Skin epidermis (tissue), 12 donors: ENCODE results near the gene NUP210L.

Experiments used
- H3K27ac ChIP-seq, 21 experiments: fragments of 200-600 bp; sonication (generic) in 11 of 21; one replicate each; pipeline ENCODE4 v1.5.0; 2020; ENCODE audit warnings: mild to moderate bottlenecking in 3 of 21, inconsistent platforms in 2 of 21, moderate library complexity in 2 of 21
- H3K4me3 ChIP-seq, 7 experiments: fragments of 200-600 bp; sonication (generic) in 2 of 7; one replicate each; pipeline ENCODE4 v1.5.0; 2020; ENCODE audit warnings: inconsistent platforms in 2 of 7, mild to moderate bottlenecking in 2 of 7, moderate library complexity in 1 of 7

The NUP210L gene

GRCh38 chr1:153976819-153977249 lies 178.0 kb downstream of the NUP210L start:
- H3K27ac ChIP-seq = peak overlapping the region; percentile 86 to 99 (median 95)
- H3K4me3 ChIP-seq = peak overlapping the region; percentile 63 to 99 (median 91)

DNA sequence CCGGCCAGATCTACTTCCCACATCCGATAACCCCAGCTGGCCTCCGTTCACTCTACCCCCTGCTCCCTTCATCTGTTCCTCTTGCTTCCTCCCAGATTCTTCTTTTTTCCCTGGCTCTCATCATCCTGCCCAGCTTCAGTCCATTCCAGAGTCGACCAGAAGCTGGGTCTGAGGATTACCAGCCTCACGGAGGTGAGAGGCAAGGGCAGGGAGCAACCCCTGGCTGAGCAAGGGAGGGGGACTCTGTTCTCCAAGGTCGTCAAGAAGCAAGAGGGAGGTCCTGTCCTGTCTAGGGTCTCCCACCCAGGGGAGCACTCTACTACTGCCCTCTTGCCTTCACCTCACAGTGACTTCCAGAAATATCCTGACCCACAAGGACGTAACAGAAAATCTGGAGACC lies 181.3 kb downstream of the NUP210L start:
- peak overlapping the region in 1 of 21 experiments; percentile 5 for H3K27ac ChIP-seq
- no peak overlapping the region for H3K4me3 ChIP-seq

DNA sequence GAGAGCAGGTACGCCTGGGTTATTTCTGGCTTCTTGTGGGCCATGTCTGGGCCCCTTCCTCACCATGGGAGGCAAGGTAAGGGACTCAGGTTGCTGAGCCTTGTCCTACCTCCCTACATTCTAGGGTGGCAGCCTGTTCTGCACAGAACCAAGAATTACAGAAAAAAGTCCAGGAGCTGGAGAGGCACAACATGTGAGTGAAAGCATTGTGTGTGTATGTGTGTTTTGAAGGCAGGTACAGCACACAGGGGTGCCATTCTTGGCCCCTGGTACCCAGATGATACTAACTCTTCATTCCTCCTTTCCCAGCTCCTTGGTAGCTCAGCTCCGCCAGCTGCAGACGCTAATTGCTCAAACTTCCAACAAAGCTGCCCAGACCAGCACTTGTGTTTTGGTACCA lies 181.8 kb downstream of the NUP210L start:
- Histone ChIP-seq H3K4me3 (no peak overlapping the region), H3K27ac (peak overlapping the region in 1 of 21 experiments; percentile 5)

- no peak overlapping the region for H3K27ac ChIP-seq
Observed at GRCh38 chr1:153970346-153970745, 184.5 kb downstream of the NUP210L start.

DNA sequence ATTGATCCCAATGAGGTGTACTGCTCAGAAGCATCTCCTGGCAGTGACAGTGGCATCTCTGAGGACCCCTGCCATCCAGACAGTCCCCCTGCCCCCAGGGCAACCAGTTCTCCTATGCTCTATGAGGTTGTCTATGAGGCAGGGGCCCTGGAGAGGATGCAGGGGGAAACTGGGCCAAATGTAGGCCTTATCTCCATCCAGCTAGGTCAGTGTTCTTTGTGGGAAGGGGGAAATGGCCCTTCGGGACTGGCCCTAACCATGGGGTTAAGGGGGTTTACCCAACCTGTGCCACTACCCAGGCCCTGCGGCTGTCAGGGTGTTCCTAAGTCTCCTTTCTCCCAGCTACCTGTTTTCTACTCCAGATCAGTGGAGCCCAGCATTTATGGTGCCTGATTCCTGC lies 185.9 kb downstream of the NUP210L start:
- no peak overlapping the region for H3K4me3 ChIP-seq
- H3K27ac ChIP-seq = peak overlapping the region in 4 of 21 experiments; percentile 1 to 89 (median 28)

More at GRCh38 chr1:153970346-153970745, 184.5 kb downstream of the NUP210L start:
- no peak overlapping the region for H3K4me3 ChIP-seq

GRCh38 chr1:153968408-153968807 lies 186.5 kb downstream of the NUP210L start:
- peak overlapping the region in 16 of 21 experiments; percentile 29 to 94 (median 86) for H3K27ac ChIP-seq

GRCh38 chr1:153968000-153968363 lies 186.9 kb downstream of the NUP210L start:
- Histone ChIP-seq H3K27ac (peak overlapping the region in 20 of 21 experiments; percentile 74 to 94 (median 85)), H3K4me3 (peak overlapping the region; percentile 53 to 67 (median 62))

More at GRCh38 chr1:153968408-153968807, 186.5 kb downstream of the NUP210L start:
- peak overlapping the region; percentile 53 to 67 (median 62) for H3K4me3 ChIP-seq

DNA sequence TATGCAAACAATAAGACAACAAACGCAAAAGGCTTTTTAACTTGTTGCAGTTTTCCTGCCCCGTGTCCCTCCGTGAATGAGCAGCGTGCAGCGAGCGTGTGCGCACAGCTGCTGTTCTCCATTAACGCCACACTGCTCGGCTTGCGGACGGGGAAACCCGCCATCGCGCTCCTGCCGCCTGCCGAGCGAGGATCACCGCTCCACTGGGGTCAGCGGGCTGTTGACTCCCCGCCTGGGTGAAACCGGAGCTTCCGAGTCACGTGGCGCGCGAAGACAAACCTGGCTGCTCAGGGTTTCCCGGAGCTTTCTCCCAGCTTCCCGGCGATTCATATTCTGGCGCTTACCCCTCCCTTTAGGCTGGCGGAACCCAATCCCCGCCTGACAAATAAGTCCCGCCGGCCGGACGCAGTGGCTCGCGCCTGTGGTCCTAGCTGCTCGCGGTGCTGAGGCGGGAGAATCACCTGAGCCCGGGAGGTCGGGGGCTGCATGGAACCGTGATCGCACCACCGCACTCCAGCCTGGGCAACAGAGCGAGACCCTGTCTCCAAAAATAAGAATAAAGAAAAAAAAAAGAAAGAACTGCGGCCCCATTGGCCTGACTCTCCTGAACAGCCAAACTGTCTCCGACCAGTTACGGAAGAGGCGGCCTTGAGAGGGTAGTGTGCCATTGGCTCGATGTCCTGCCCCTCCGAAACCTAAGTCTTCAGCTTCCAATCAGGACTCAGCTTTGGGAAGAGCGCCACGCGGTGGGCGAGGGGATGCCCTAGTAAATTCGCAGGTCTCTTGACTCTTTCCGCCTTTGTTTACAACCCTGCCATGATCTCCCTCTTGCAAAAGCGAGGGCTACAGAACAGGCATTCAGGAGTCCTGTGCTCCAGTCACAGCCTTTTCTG lies 187.5 kb downstream of the NUP210L start, which contains the start of gene CREB3L4:
Gene CREB3L4 (plus strand): TSS at position 796 of the 893 bp plus-strand sequence. CDS start 624 bp downstream, outside the sequence.
- peak within 1 kb of the TSS in 20 of 21 experiments; percentile 74 to 94 (median 85) for H3K27ac ChIP-seq
- peak within 1 kb of the TSS; percentile 53 to 67 (median 62) for H3K4me3 ChIP-seq

GRCh38 chr1:153963850-153964331 lies 191.0 kb downstream of the NUP210L start:
- Histone ChIP-seq H3K4me3 (peak overlapping the region; percentile 47 to 83 (median 66)), H3K27ac (peak overlapping the region in 20 of 21 experiments; percentile 85 to 98 (median 94))

DNA sequence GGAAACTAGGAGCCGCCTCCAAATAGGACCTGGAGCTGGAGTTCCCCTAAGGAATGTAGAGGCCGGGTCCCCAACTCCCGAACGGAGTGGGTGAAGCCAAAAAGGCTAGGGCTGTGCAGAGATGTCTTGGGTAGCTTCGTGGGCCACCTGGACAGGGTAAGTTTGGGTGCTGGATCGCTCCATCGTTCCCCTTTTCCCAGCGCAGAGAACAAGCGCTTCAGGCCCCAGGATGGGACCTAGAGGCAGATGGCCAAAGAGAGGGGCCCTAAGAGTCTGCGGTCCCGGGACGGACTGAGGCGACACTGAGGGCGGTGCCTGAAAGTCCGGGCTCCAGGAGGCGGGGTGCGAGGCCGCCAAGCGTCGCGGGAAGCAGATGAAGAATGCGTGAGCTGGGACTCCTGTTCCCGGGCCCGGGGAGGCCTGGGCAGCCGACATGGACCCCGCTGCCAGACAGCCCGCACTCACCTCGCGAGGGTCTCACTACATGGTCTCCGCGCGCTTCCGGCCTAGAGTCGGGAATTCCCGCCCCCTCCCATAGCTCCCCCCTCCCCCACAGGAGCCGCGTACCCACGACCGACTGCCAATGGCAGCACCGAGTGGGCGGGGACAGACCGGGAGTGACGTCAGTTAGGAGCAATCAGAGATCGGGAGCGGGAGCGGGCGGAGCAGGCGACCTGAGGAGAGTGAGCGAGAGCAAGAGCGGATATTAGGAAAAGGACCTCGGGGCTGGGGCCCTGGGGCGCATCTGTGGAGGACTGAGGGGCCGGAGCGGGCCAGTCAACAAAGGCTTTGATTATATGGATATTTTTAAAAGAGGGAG lies 191.6 kb downstream of the NUP210L start, which contains the start of gene SLC39A1:
Gene SLC39A1 (minus strand): TSS at position 508 of the 820 bp plus-strand sequence. CDS start 822 bp downstream, outside the sequence.
- Histone ChIP-seq H3K27ac (peak within 1 kb of the TSS; percentile 41 to 98 (median 94)), H3K4me3 (peak within 1 kb of the TSS; percentile 47 to 83 (median 66))

GRCh38 chr1:153962088-153963029 lies 192.5 kb downstream of the NUP210L start:
- Histone ChIP-seq H3K27ac (peak overlapping the region; percentile 41 to 98 (median 94)), H3K4me3 (peak overlapping the region; percentile 47 to 83 (median 66))

GRCh38 chr1:153961421-153961820 lies 193.5 kb downstream of the NUP210L start:
- peak overlapping the region in 3 of 7 experiments; percentile 60 to 66 (median 66) for H3K4me3 ChIP-seq
- peak overlapping the region in 17 of 21 experiments; percentile 14 to 98 (median 95) for H3K27ac ChIP-seq

- no peak overlapping the region for H3K4me3 ChIP-seq
- H3K27ac ChIP-seq = peak overlapping the region in 4 of 21 experiments; percentile 6 to 96 (median 38)
Observed at GRCh38 chr1:153960206-153960605, 194.7 kb downstream of the NUP210L start.

DNA sequence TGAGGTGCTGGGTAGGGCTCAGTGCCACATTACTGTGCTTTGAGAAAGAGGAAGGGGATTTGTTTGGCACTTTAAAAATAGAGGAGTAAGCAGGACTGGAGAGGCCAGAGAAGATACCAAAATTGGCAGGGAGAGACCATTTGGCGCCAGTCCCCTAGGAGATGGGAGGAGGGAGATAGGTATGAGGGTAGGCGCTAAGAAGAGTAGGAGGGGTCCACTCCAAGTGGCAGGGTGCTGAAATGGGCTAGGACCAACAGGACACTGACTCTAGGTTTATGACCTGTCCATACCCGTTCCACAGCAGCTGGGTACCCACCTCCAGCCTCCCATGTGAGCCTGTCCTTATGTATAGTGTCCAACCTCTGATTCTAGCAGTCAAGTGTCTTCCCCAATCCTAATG lies 195.4 kb downstream of the NUP210L start:
- Histone ChIP-seq H3K27ac (peak overlapping the region in 12 of 21 experiments; percentile 3 to 98 (median 68)), H3K4me3 (no peak overlapping the region)

GRCh38 chr1:153958961-153959260 lies 196.0 kb downstream of the NUP210L start:
- H3K27ac ChIP-seq = peak overlapping the region in 19 of 21 experiments; percentile 3 to 99 (median 88)
- peak overlapping the region in 3 of 7 experiments; percentile 84 to 98 (median 84) for H3K4me3 ChIP-seq

DNA sequence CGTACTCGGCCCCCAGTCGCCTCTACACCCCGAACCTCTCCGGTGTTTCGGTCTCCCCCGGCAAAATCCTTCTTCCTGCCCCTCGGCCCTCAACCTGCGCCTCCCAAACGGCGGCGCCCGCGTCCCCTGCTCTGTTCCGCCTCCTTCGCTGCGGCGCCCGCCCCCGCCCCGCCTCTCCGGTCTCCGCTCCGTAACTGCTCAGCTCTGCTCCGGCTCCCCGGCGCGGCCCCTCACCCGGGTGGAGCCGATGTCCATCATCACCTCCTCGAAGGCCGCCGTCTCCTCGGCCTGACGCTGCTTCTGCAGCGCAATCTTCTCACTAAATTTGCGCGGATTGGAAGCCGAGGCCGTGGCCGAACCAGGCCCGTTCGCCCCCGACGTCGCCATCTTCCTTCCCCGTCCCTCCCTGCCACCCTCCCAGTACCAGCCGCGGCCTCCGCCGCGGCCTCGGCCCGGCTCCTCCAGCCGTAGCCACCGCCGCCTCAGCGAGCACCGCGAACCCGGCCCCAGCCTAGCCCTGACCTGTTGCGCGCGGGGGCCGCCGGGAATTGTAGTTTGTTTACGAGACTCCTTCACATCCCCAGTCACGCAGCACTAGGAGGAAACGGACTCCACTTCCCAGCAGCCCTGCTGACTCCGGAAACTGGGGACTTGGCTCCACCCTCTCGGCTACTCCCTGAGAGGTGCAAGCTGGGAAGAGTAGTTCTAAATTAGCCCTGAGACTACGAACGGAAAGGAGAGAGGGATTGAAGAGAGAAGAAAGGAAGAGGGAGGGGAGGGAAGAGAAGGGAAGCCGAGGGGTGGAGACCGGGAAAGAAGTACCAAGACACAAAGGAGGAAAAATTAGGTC lies 196.5 kb downstream of the NUP210L start, which contains the start of gene CRTC2:
Gene CRTC2 (minus strand): TSS at position 502 of the 850 bp plus-strand sequence. CDS start 115 bp downstream, at position 387.
- H3K27ac ChIP-seq = peak within 1 kb of the TSS; percentile 46 to 99 (median 93)
- H3K4me3 ChIP-seq = peak within 1 kb of the TSS; percentile 77 to 98 (median 90)

GRCh38 chr1:153957744-153958110 lies 197.1 kb downstream of the NUP210L start:
- Histone ChIP-seq H3K27ac (peak overlapping the region; percentile 46 to 99 (median 93)), H3K4me3 (peak overlapping the region; percentile 77 to 98 (median 90))
